Measurements from ENCODE around the gene ASPHD1. TPM values are rescaled to one million over a fixed set of nuclear protein-coding genes. Genes with fewer than 3 reads are reported as not detected.
"Not testable (repeated sequence)": the region's sequence is repeated elsewhere in the genome, so short reads cannot be mapped to it uniquely, and the experiment has no call there.

The ASPHD1 gene
- total and polyA plus RNA-seq, 2 experiments from 2014 or later, result 18.6 to 35.5 TPM

DNA sequence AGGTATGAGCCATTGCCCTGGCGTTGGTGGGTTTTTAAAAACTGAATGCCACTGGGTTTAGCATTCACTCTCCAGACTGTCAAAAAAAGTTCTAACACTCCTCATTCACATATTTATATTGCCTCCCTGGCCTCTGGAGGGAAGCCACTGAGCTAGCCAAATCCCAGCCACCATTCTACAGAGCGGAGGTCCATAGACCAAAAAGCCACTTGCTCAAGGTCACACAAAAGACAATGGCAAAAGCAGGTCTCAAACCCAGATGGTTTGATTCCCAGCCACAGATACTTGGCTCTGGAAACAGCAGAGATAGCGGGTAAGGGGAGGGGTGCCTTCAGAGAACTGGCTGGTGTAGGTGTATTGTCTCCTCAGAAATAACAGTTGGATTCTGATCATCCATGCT lies 19.2 kb upstream of the ASPHD1 start:
- H3K36me3 ChIP-seq (replicated peaks; ENCODE audit: insufficient read depth, low read depth), result no peaks in the 10 kb centered on the region
- no peak for DNase-seq (ENCODE audit: low spot score)
- no peaks in the 10 kb centered on the region for H3K9me3 ChIP-seq (ENCODE audit: low read depth)
- no peaks in the 10 kb centered on the region for H3K4me1 ChIP-seq (ENCODE audit: insufficient read depth)
- 96% methylated on average over 3 of the region's 3 CpGs for WGBS (ENCODE audit: low lambda C conversion rate, missing lambda C conversion rate)
- no peaks in the 10 kb centered on the region for H3K79me2 ChIP-seq
- no peak overlapping the region for H2AFZ ChIP-seq
- H3K27ac ChIP-seq, result no peak overlapping the region
- peaks cover 17% of the 10 kb centered on the region for H3K27me3 ChIP-seq
- H3K9me2 ChIP-seq (replicated peaks; ENCODE audit: insufficient read depth), result no peaks in the 10 kb centered on the region
- no peak overlapping the region for H3K4me3 ChIP-seq
- no peak overlapping the region for H3K4me2 ChIP-seq
- TF ChIP-seq EZH2 (IDR thresholded peaks at IDR 0.05; ENCODE audit: borderline replicate concordance) (no peak), EZH2phosphoT487 (IDR thresholded peaks at IDR 0.05; ENCODE audit: low read depth, severe bottlenecking, unreplicated experiment) (no peak)
- TF ChIP-seq, protein P1, sequence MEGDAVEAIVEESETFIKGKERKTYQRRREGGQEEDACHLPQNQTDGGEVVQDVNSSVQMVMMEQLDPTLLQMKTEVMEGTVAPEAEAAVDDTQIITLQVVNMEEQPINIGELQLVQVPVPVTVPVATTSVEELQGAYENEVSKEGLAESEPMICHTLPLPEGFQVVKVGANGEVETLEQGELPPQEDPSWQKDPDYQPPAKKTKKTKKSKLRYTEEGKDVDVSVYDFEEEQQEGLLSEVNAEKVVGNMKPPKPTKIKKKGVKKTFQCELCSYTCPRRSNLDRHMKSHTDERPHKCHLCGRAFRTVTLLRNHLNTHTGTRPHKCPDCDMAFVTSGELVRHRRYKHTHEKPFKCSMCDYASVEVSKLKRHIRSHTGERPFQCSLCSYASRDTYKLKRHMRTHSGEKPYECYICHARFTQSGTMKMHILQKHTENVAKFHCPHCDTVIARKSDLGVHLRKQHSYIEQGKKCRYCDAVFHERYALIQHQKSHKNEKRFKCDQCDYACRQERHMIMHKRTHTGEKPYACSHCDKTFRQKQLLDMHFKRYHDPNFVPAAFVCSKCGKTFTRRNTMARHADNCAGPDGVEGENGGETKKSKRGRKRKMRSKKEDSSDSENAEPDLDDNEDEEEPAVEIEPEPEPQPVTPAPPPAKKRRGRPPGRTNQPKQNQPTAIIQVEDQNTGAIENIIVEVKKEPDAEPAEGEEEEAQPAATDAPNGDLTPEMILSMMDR (IDR thresholded peaks at IDR 0.05; ENCODE audit: poor library complexity), result no peak
- H4K20me1 ChIP-seq (ENCODE audit: insufficient read depth, poor library complexity, severe bottlenecking), result no peaks in the 10 kb centered on the region

DNA sequence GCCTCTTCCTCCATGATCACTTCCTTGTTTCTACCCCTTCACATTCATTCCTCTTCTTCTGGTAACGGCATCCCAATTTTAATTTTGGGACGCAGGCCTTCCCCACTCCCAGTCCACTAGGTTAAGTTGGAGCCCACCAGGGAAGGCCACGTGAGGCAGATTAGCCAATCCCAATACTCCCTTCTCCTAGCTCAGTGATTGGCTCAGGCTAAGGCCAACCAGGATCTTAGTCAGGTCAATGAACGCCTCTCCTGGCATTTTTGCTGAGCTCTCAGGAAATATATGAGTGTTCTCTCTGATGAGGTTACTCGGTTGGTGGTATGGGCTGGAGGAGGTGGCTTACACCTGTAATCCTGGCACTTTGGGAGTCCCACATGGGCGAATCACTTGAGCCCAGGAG lies 16.3 kb upstream of the ASPHD1 start:
- H3K9me3 ChIP-seq (ENCODE audit: low read depth), result no peaks in the 10 kb centered on the region
- no peak overlapping the region for H3K4me3 ChIP-seq
- no peak for DNase-seq (ENCODE audit: low spot score)
- H3K27ac ChIP-seq, result no peak overlapping the region
- no peaks in the 10 kb centered on the region for H3K27me3 ChIP-seq
- no peaks in the 10 kb centered on the region for H3K36me3 ChIP-seq (replicated peaks; ENCODE audit: insufficient read depth, low read depth)
- 88% methylated on average over 6 of the region's 6 CpGs for WGBS (ENCODE audit: low lambda C conversion rate, missing lambda C conversion rate)
- H3K79me2 ChIP-seq, result no peaks in the 10 kb centered on the region
- H3K9me2 ChIP-seq (replicated peaks; ENCODE audit: insufficient read depth), result no peaks in the 10 kb centered on the region
- H2AFZ ChIP-seq, result no peak overlapping the region
- H3K4me2 ChIP-seq, result no peak overlapping the region
- H3K4me1 ChIP-seq (ENCODE audit: insufficient read depth), result no peaks in the 10 kb centered on the region
- TF ChIP-seq, protein P1 (IDR thresholded peaks at IDR 0.05; ENCODE audit: poor library complexity), result no peak
- no peak for TF ChIP-seq EZH2phosphoT487 (IDR thresholded peaks at IDR 0.05; ENCODE audit: low read depth, severe bottlenecking, unreplicated experiment)
- no peak for TF ChIP-seq EZH2 (IDR thresholded peaks at IDR 0.05; ENCODE audit: borderline replicate concordance)
- no peaks in the 10 kb centered on the region for H4K20me1 ChIP-seq (ENCODE audit: insufficient read depth, poor library complexity, severe bottlenecking)

DNA sequence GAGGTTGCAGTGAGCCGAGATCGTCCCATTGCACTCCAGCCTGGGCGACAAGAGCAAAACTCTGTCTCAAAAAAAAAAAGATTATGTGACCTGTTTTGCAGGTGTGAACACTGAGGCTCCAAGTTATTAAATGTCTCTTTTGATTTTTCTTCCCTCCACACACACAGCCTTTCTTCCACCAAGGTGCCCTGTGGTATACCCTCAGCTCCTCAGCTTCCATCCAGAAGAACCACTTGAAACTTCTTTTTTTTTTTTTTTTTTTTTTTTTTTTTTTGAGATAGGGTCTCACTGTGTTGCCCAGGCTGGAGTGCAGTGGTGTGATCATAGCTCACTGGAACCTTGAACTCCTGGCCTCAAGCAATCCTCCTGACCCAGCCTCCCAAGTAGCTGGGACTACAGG lies 10.9 kb upstream of the ASPHD1 start:
- not testable (repeated sequence) for H3K4me3 ChIP-seq; H3K79me2 ChIP-seq; H4K20me1 ChIP-seq (ENCODE audit: insufficient read depth, poor library complexity, severe bottlenecking); H3K4me2 ChIP-seq; H3K36me3 ChIP-seq (replicated peaks; ENCODE audit: insufficient read depth, low read depth); H2AFZ ChIP-seq; H3K27ac ChIP-seq; H3K9me3 ChIP-seq (ENCODE audit: low read depth); H3K9me2 ChIP-seq (replicated peaks; ENCODE audit: insufficient read depth); H3K27me3 ChIP-seq; DNase-seq (ENCODE audit: low spot score)
- WGBS (ENCODE audit: low lambda C conversion rate, missing lambda C conversion rate), result 100% methylated on average over 3 of the region's 3 CpGs
- peaks cover 14% of the 10 kb centered on the region for H3K4me1 ChIP-seq (ENCODE audit: insufficient read depth)

DNA sequence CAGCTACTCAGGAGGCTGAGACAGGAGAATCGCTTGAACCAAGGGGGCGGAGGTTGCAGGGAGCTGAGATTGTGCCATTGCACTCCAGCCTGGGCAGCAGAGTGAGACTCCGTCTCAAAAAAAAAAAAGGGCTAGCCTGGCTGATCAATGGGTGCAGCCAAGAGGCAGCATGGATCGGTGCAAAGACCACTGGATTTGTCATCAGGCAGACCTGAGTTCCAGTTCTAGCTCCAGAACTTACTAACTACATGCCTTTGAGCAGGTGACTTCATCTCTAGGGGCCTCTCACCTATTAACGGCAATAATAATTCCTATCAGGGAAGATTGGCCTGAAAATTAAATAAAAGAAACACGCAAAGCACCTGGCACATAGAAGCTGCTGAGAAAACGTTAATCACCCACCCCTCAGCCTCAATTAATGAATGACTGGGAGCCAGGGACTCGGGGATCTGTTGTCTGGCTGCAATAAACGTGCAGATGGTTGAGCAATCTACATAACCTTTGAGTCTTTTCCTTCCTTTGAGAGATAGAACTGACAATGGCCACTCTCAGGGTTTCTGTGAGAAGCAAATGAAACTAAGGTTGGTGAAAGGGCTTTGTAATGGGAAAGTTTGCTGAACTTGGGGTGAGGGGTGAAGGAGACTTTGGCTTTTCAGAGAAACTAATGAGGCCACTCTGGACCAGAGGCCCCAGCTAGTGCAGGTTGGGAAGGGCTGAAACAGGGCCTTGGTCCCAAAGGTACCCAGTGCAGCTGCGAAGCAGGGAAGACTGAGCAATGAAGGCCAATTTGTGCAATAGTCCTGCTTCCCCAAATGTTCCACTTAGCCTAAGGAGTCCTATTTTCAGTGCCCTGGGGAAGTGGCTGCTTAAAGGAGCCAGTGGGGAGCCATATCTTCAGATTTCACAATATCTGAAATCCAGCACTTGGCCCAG lies 8.5 kb upstream of the ASPHD1 start:
- TF ChIP-seq, protein P1 (IDR thresholded peaks at IDR 0.05; ENCODE audit: poor library complexity), result no peak
- TF ChIP-seq EZH2phosphoT487 (IDR thresholded peaks at IDR 0.05; ENCODE audit: low read depth, severe bottlenecking, unreplicated experiment), result no peak
- no peak for TF ChIP-seq EZH2 (IDR thresholded peaks at IDR 0.05; ENCODE audit: borderline replicate concordance)
- H2AFZ ChIP-seq, result no peak overlapping the region
- peak; percentile 64 for DNase-seq (ENCODE audit: low spot score)

More for the DNA sequence above, 8.5 kb upstream of the ASPHD1 start:
- Histone ChIP-seq H3K36me3 (replicated peaks; ENCODE audit: insufficient read depth, low read depth) (no peaks in the 10 kb centered on the region), H3K4me1 (ENCODE audit: insufficient read depth) (peaks cover 14% of the 10 kb centered on the region), H3K27ac (peak overlapping the region; percentile 84), H3K27me3 (no peaks in the 10 kb centered on the region), H3K9me2 (replicated peaks; ENCODE audit: insufficient read depth) (no peaks in the 10 kb centered on the region), H3K4me3 (no peak overlapping the region), H3K79me2 (no peaks in the 10 kb centered on the region), H3K4me2 (peak overlapping the region; percentile 13), H3K9me3 (ENCODE audit: low read depth) (no peaks in the 10 kb centered on the region), H4K20me1 (ENCODE audit: insufficient read depth, poor library complexity, severe bottlenecking) (no peaks in the 10 kb centered on the region)
- 66% methylated on average over 10 of the region's 10 CpGs for WGBS (ENCODE audit: low lambda C conversion rate, missing lambda C conversion rate)

Data from hepatocyte (in vitro differentiated cells).